GM19467 (cell line): ENCODE data around the gene SKI.

Experiments used
- ATAC-seq: cut with Tn5 transposase; IDR thresholded peaks from one replicate; pipeline ENCODE4 v1.9.1; 2021; ENCODE audit warnings: mild to moderate bottlenecking, moderate library complexity; ENCODE audit not compliant: unreplicated experiment

SKI gene

DNA sequence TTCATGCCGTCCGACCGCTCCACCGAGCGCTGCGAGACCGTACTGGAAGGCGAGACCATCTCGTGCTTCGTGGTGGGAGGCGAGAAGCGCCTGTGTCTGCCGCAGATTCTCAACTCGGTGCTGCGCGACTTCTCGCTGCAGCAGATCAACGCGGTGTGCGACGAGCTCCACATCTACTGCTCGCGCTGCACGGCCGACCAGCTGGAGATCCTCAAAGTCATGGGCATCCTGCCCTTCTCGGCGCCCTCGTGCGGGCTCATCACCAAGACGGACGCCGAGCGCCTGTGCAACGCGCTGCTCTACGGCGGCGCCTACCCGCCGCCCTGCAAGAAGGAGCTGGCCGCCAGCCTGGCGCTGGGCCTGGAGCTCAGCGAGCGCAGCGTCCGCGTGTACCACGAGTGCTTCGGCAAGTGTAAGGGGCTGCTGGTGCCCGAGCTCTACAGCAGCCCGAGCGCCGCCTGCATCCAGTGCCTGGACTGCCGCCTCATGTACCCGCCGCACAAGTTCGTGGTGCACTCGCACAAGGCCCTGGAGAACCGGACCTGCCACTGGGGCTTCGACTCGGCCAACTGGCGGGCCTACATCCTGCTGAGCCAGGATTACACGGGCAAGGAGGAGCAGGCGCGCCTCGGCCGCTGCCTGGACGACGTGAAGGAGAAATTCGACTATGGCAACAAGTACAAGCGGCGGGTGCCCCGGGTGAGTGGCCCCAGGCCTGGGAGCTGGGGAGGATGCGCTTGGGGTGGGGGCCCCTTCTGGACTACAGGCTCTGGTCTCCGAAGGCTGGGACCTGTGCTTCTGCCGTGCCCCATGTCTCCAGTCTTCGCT, 1.1 kb downstream of the SKI start:
- ATAC-seq = no peak

GRCh38 chr1:2229911-2230731, 2.0 kb downstream of the SKI start:
- no peak for ATAC-seq

- ATAC-seq = no peak
Measured at GRCh38 chr1:2230781-2231531, 2.8 kb downstream of the SKI start.

DNA sequence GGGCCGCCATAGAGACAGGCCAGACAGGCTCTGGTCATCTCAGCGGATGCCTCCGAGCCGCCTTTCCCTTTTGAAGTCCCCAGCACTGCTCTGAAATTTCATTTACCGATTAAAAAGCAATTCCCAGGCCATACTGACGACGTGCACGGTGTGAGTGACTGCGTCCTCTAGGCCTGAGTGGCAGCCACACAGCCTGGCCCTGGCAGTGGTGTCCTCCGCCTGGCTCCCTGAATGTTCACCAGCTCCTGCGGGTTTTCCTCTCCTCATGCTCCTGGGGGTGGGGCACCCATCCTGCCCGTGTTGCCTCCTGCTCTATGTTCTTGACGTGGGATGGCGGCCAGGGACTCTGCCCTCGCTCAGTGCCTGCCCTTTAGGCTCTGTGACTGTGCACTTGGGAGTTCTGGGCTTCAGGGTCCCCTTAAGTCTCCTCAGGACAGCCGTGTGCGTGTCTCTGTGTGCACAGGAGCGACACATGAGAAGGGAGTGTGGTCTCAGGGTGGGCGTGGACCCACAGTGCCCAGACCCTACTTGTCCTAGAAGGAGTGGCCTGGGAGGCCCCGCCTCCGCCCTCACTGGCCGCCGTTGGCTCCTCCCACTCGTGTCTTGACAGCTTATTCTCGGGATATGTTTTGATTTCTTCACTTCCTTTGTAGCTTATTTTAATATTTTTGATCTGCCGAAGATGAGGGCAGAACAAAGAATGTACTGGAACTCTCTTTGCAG, 3.6 kb downstream of the SKI start:
- no peak for ATAC-seq

- no peak for ATAC-seq
Measured at GRCh38 chr1:2232255-2232915, 4.3 kb downstream of the SKI start.

DNA sequence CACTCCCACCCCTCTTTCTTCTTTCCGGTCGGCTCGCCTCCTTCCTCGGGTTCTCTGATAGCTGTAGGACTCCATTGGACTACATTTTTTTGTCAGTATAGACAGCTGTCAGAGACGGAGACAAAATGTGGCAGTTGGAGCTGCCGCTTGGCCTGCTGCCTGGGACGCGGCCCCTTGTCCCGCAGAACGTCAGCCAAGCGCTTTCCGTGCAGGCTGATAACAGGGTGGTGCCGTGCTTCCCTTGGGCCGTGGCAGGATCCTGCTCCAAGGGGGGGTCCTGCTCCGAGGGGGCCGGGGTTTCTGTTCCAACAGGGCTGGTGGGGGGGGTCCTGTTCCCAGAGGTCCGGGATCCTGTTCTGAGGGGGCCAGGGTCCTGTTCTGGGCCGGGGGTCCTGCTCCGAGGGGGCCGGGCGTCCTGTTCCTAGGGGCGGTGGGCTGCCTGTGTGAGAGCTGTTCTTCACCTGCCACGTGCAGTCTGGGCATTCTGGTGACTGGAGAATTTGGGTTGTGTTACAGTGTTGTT, 4.9 kb downstream of the SKI start:
- ATAC-seq = no peak

GRCh38 chr1:2233468-2233867, 5.3 kb downstream of the SKI start:
- ATAC-seq = no peak

DNA sequence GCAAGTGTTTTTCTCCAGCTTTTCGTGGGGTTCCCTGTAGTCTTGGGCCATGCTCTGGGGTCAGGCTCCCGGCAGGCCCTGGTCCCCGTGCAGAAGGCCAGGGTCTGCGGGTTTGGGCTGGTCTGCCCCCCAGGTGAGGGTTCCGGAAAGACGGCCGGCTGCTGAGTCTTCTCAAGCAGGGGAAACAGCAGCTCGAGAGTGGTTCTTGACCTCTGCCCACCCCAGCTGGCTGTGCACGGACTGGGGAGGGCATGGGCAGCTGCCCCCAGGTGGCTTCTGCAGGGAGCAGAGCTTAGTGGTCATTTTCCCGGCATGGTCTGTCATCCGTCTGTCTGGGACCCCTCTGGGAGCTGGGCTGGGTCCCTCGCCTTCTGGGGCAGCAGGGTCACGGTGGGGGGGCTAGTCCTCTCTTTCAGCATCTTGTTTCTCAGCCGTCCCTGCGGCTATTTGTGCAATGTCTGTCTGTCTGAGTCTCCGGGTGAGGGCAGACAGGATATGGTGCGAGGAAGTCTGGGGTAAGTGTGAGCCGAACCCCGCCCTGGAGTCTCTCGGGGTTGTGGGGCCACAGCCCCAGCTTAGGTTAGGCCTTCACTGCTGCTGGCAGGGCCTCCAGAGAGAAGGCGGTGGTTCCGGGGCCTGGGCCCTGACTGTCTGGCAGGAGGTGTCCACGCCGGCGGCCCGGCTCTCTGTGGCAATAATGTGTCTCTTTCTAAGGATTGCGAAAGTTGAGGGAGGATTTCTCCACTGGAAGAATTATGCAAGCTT, 6.1 kb downstream of the SKI start:
- ATAC-seq = no peak

- no peak for ATAC-seq
Measured at GRCh38 chr1:2234762-2235113, 6.6 kb downstream of the SKI start.

DNA sequence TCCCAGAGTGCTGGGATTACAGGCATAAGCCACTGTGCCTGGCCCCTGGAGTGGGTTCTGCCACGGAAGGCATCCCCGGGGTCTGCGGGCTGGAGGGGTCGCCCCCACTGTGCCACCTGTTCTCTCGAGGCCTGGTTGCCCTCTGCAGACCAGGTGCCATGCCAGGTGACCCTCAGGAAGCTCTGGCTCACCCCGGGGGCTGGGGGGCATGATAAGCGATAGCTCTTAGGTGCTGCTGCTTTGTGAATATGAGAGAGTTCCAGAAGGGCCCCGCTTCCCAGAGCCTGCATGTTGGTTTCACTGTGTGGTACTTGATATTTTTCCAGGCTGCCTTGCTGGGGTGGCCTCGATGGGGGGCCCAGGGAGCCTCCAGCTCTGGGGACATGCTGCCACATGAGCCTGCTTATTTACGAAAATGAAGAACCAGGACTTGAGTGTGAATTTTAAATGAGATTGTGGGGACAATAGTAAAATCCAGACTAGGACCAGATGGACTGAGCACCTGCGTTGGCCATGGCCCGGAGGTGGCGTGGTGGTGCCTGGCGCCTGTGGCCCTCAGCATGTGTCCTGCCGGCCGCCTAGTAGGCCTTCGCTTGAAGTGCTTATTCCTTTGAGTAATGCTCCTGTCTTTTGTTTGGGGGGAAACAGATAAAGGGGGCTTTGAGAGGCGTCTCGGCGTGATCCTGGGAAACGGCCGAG, 7.3 kb downstream of the SKI start:
- ATAC-seq = no peak

DNA sequence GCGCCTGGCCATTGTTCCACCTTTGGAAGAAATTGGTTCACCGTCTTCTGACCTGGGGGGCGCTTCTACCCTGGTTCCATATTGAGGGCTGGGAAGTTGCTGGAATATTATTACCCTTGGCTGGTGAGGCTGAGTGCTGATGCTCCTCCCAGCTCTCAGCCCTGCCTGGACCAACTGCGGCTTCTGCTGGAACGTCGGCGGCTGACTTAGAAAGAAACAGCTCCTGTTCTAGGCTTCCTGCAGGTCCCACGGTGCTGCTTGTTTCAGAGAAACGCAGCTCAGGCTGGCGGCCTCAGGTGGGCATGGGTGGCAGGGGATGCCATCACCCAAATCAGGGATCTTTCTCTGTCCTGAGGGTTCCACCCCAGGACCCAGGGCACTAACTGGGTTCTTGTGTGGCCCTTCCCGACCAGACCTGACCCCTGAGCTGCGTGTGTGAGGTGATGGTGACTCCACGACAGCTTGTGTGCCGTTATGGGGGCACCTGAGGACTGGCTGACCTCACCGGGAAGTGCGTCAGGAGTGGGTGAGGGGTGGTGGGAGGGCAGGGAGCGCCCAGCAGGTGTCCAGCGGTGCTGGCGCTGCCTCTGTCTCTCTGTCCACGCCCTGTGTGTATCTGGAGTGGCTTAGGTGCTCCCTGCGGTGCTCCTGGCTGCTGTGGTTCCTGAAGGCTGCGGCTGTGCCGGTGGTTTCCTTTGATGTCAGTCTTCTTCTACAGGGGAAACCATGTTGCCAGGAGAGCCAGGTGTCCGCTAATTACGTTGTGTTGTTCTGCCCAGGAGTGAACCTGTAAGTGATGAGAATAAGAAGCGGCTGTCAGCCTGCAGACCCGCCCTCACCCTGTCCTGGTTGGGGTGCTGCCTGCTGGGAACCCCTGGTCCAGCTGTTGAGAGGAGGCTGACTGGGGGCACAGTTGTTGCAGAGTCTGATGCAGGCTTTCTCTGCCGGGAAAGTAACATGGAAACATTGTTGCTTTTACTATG, 8.9 kb downstream of the SKI start:
- no peak for ATAC-seq

- no peak for ATAC-seq
Measured at GRCh38 chr1:2237773-2238172, 9.7 kb downstream of the SKI start.

DNA sequence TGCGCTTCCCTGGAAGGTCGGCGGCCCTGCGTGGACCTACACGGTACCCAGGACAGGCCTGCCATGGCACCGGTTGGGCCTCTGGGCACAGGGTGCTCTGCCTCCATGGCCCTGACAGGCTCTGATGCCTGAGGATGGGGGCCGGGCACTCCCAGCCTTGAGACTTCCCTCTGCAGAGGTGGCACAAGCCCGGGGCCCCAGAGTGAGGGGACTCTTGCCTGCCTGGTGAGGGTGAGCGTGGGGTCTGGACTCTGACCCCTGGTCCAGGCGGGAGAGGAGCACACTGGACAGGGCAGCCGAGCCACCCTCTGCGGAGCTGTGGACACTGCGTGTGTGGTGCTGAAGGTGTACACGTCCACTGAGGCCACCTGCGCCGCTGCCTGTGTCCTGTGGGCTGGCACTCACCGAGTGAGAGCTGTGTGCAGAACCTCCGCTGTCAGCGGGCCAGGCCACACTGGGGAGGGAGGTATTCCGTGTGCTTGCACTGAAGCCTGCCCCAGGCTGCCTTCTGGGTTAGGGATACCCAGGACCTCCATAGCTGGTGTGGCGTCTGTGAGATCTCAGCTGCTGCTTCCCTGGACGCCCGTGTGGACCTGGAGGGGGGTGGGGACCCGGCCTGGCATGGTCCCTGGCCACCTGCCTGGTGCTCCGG, 10.4 kb downstream of the SKI start:
- no peak for ATAC-seq

GRCh38 chr1:2239013-2239370, 10.9 kb downstream of the SKI start:
- ATAC-seq = no peak

DNA sequence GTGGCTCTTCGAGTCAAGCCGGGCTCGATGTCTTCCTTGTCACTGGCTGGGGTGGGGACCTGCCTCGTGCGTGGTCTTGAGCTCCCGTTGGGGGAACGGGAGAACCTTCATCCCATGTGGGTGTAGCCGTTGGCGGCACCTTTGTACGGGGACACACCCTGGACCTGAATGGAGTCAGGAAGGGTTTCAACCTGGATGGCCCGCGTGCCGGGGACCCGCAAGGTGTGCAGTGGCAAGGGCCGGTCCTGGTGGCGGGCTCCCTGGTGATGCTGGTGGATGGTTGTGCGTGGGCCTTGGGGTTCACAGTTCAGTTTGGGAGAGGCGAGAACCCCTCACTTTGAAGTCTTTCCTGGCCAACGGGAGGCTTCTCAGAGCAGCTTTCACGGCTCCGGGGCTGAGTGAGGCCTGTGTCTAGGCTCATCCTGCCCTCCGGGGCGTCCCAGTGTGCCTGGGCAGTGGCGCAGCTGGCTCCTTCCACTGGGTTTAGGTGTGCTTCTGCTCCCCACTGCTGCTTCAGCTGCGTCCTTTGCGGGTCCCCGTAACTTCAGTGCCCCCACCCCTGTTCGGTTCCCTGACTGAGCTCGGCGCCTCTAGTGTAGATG, 11.4 kb downstream of the SKI start:
- ATAC-seq = no peak

DNA sequence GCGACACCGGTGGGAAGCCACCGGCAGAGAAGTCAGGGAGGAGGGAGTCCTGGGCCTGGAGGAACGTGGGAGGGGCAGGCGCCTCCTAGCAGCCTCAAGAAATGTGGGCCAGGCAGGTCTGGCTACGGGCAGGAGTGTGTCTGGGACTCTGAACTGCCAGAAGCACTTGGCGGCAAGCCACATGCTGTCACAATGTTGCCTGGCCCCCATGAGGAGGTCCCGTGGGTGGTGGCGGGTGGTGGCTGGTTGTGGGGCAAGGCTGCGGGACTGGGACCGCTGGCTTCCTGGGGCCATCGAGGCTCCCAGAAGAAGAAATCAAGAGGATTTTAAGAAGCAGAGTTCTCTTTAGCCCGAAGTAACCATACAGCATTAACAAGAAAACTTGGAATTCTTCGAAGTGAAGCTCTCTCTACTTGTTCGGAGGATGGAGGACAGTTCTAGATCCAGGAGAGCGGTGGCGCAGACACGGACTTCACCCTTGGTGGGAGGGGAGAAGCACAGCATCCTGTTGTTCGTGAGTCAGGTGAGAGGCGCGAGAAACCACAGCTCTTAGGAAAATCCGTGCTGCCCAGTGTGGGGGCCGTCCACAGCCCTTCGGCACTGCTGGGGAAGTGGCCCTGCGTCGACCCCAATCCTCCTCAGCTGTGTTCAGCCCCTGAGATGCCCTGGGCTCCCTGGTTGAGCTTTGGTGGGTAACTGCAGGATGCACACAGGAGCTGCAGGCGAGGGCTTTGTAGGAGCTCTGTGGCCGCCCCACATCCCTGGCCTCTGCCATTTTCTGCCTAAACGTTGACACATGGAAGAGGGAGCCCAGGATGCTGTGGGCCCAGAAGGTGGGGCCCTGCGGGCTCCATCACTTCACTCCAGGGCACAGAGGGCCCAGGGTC, 12.4 kb downstream of the SKI start:
- ATAC-seq = no peak
